ENCODE data around the gene JCAD.
"Not testable (repeated sequence)": the region's sequence is repeated elsewhere in the genome, so short reads cannot be mapped to it uniquely, and the experiment has no call there.

The JCAD gene

DNA sequence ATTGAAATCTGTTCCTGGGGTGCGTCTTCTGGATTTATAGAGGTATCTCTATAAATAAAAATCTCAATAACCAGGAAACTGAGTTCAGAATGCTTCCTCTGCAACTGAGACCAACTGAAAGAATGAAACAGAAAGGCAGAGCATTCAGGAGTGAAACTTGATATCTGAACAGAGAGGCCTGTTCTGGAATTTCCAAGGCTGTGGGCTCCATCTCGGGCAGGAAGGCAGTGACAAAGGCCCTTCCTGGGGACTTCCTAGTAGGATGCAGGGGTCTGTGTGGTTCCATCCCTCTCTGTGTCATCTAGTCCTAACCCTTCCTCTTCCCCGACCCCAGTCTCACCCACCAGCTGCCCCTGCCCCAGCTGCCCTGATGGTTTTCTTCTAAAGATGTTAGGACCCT is 52.0 kb downstream of the JCAD start:
- TF ChIP-seq, protein P1, sequence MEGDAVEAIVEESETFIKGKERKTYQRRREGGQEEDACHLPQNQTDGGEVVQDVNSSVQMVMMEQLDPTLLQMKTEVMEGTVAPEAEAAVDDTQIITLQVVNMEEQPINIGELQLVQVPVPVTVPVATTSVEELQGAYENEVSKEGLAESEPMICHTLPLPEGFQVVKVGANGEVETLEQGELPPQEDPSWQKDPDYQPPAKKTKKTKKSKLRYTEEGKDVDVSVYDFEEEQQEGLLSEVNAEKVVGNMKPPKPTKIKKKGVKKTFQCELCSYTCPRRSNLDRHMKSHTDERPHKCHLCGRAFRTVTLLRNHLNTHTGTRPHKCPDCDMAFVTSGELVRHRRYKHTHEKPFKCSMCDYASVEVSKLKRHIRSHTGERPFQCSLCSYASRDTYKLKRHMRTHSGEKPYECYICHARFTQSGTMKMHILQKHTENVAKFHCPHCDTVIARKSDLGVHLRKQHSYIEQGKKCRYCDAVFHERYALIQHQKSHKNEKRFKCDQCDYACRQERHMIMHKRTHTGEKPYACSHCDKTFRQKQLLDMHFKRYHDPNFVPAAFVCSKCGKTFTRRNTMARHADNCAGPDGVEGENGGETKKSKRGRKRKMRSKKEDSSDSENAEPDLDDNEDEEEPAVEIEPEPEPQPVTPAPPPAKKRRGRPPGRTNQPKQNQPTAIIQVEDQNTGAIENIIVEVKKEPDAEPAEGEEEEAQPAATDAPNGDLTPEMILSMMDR (IDR thresholded peaks at IDR 0.05; ENCODE audit: control insufficient read depth, extremely low read depth, insufficient read depth), result no peak
- no peak overlapping the region for H3K4me3 ChIP-seq (ENCODE audit: low read depth, low read length)
- DNase-seq (ENCODE audit: low read depth), result no peak

DNA sequence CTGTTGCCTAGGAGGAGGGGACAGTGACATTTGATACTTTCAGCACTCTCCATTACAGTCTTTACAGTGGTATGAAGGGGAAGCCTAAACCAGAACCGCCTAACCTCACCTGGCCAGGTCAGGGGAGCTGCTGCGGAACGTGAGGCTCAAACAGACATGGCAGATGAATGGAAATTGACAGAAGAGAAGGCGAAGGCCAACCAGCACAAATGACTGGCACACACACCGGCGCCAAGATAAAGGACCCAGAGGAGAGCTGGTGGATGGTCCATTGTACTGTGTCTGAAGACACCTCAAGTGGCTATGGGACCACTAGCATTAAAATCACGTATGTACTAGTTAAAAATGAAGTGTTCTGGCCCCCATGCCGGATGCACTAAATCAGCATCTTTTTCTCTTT is 53.0 kb downstream of the JCAD start:
- TF ChIP-seq, protein P1 (IDR thresholded peaks at IDR 0.05; ENCODE audit: control insufficient read depth, extremely low read depth, insufficient read depth), result no peak
- no peak for DNase-seq (ENCODE audit: low read depth)
- no peak overlapping the region for H3K4me3 ChIP-seq (ENCODE audit: low read depth, low read length)

DNA sequence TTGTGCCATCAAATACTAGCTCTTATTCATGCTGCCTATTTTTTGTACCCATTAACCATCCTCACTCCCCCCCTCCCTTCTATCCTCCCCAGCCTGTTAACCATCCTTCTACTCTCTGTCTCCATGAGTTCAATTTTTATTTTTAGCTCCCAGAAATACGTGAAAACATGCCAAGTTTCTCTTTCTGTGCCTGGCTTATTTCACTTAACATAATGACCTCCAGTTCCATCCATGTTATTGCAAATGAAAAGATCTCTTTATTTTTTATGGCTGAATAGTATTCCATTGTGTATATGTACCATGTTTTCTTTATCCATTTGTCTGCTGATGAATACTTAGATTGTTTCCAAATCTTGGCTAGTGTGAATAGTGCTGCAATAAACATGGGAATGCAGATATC is 54.3 kb downstream of the JCAD start:
- DNase-seq (ENCODE audit: low read depth); H3K4me3 ChIP-seq (ENCODE audit: low read depth, low read length): not testable (repeated sequence)

DNA sequence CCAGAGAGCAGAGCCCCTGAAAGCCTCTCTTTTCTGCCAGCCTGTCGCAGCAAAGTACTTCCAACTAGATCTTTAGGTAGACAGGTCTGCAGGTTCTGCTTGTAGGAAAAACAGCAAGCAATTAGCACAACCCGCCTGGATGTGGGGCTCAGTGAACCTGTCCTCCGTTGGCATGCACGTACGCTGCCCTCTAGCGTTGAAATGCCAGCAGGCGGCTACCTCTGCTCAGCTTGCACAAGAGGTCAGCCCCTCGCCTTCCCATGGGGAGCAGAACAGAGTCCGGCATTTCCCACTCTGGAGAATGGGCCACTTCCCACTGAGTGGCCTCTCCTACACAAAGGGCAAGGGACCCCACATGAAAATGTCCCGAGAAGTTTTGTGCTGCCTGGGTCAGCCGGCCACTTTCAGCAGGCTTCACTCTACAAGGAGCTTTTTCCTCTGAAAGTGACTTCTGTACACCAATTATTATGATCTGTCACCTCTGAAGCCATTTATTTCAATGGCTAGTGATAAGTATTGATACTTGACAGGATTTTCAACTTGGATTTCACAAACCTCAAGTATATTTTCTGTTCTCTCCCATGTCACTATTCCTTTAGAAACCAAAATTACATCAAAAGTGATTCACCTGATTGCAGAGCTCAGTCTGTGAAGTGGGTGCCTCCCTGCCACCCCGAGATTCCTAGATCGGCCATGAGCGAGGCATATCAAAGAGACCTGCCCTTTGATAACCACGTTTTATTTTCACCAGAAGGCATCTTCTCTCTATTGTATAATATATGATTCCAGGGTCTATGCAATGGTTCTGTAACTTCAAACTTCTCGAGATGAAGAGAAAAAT is 56.7 kb downstream of the JCAD start:
- peak; percentile 39 for DNase-seq (ENCODE audit: low read depth)
- H3K4me3 ChIP-seq (ENCODE audit: low read depth, low read length), result no peak overlapping the region
- TF ChIP-seq, protein P1 (IDR thresholded peaks at IDR 0.05; ENCODE audit: control insufficient read depth, extremely low read depth, insufficient read depth), result peak; percentile 95

DNA sequence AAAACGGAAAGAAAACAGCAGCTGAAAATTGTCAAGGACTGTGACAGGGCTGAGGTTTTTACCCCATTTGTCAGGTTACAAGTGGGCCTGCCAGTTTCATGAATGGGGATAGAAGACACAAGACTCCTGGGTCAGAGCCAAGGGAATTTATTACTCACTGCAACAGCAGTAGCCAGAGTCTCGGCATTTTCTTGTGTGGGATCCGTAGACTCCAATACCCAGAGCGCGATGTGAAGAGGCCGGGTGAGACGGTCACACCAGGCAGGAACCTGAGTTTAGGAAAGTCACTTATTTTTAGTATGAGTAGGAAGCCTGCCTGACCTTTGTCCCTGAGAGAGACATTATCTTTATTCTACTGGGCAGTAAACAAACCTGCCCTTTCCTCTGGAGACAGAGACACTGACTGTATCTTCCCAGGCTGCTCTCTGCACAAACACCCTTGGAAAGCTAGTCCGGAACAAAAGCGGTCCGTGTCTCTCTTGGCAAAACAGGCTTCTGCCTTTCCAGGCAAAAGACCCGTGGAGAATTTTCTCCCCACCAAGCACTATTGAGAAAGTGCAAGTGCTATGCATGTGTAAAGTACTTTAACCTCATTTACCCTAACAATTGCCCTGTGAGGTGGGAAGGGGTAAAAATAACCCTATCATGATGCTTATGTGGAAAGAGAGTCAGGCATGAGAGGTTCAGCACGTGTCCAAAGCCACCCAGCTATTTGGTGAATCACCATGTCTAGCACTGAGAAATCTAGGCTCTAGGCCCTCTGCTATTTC is 58.4 kb downstream of the JCAD start:
- TF ChIP-seq, protein P1 (IDR thresholded peaks at IDR 0.05; ENCODE audit: control insufficient read depth, extremely low read depth, insufficient read depth), result no peak
- no peak for DNase-seq (ENCODE audit: low read depth)
- no peak overlapping the region for H3K4me3 ChIP-seq (ENCODE audit: low read depth, low read length)

DNA sequence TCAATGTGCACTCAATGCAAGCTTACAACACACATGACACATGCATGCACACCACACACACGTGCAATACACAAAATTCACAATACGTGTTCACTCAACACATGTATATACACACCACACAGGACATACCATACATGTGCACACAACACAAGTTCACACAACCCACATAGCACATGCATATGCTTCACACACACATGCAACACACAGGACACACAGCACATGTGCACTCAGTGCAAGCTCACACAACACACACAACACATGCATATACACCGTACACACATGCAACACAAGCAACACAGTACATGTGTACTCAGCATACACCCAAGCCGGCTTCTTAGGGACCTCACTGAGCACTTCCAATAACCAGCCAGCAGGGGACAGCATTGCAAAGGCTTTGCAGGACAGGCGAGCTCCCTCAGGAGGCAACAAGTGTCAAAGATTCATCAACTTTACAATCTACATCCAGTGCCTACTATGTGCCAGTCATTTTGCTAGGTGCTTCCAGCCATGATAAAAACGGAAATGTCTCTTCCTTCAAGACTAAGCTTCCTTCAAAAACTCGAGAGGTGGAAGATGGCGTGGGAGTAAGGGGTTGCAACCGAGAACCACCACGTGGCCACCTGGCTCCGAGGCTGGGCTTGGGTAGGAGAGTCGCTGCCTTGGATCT is 61.1 kb downstream of the JCAD start:
- TF ChIP-seq, protein P1 (IDR thresholded peaks at IDR 0.05; ENCODE audit: control insufficient read depth, extremely low read depth, insufficient read depth), result peak; percentile 100
- DNase-seq (ENCODE audit: low read depth), result peak; percentile 58
- no peak overlapping the region for H3K4me3 ChIP-seq (ENCODE audit: low read depth, low read length)

DNA sequence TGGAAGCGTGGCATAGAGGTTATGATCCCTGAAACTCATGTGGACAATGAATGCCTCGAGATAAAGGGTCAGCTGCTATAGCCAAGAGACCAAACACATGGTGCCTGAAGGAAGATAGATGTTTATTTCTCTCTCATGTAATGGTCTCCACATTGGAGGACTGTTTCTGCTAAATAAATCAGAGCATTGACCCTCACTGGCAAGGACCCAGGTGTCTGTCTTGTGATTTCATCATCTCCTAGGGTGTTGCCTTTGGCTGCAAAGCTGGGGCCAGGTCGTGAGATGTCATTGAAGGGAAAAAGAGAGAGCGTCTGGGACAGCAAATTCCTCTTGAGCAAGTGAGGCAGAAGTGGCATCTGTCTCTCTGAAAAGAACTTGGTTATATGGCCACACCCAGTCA is 64.6 kb downstream of the JCAD start:
- no peak overlapping the region for H3K4me3 ChIP-seq (ENCODE audit: low read depth, low read length)
- TF ChIP-seq, protein P1 (IDR thresholded peaks at IDR 0.05; ENCODE audit: control insufficient read depth, extremely low read depth, insufficient read depth), result no peak
- DNase-seq (ENCODE audit: low read depth), result no peak

All from LNCaP clone FGC (cell line).